Panc1 (cell line): ENCODE measurements around the gene ALX4. TPM values are rescaled to one million over a fixed set of nuclear protein-coding genes. Genes with fewer than 3 reads are reported as not detected.

Experiments used
- ATAC-seq: fragments of 200-7000 bp; cut with Tn5 transposase; 2 replicates; pipeline ENCODE4 v1.9.1; 2020; ENCODE audit warnings: mild to moderate bottlenecking, moderate library complexity
- BruUV-seq: library from RNA; stranded (reverse); fragments of 400-500 nt; replicated peaks from 2 replicates; lab custom pipeline; 2021; lab: Mats Ljungman, UMichigan
- CTCF ChIA-PET: fragments of 300-600 bp; sonication (Branson Sonifier 250); formaldehyde crosslinking; loops from one replicate; lab custom pipeline; 2022; ENCODE audit warnings: antibody characterized with exemption; lab: Charles Lee
- POLR2A ChIA-PET: fragments of 300-600 bp; sonication (Branson Sonifier 250); formaldehyde crosslinking; loops from one replicate; lab custom pipeline; 2022; ENCODE audit warnings: antibody characterized with exemption; lab: Charles Lee
- DNase-seq: peaks from one replicate; pipeline ENCODE4 v3.0.0-alpha.2; 2010; ENCODE audit warnings: low read depth, low spot score
- H3K27ac ChIP-seq: 2 replicates; pipeline ENCODE4 v1.5.1; 2011; ENCODE audit warnings: mild to moderate bottlenecking, low read length, inconsistent platforms
- H3K27me3 ChIP-seq: fragments of 200-500 bp; sonication (Bioruptor generic); 2 replicates; pipeline ENCODE4 v1.6.0; 2014; ENCODE audit warnings: low read length, inconsistent platforms; ENCODE audit not compliant: control insufficient read depth, insufficient read depth
- H3K36me3 ChIP-seq: fragments of 200-500 bp; sonication (Bioruptor generic); 2 replicates; pipeline ENCODE4 v1.5.1; 2014; ENCODE audit warnings: inconsistent platforms, mild to moderate bottlenecking, low read length, moderate library complexity; ENCODE audit not compliant: control insufficient read depth, insufficient read depth
- H3K4me1 ChIP-seq: 2 replicates; pipeline ENCODE4 v1.5.1; 2011; ENCODE audit warnings: inconsistent platforms, mild to moderate bottlenecking, low read length, moderate library complexity; ENCODE audit not compliant: control insufficient read depth, insufficient read depth
- H3K4me3 ChIP-seq, 2 experiments: 2 replicates each; pipeline ENCODE4 v1.5.1; 2011 to 2012; ENCODE audit warnings: low read depth in 2 of 2, low read length in 2 of 2, mild to moderate bottlenecking in 2 of 2, inconsistent platforms in 1 of 2, moderate library complexity in 1 of 2
- H3K9me3 ChIP-seq: fragments of 200-500 bp; sonication (Bioruptor generic); 2 replicates; pipeline ENCODE4 v1.5.1; 2014; ENCODE audit warnings: low read depth, mild to moderate bottlenecking, inconsistent platforms, low read length, moderate library complexity; ENCODE audit not compliant: control insufficient read depth, insufficient read depth
- CTCF ChIP-seq: fragments of 450-650 bp; IDR thresholded peaks from 2 replicates; pipeline ENCODE4 v1.5.1; 2017; ENCODE audit warnings: mild to moderate bottlenecking
- POLR2AphosphoS5 ChIP-seq: IDR thresholded peaks from 2 replicates; pipeline ENCODE4 v1.6.1; 2012; ENCODE audit warnings: mild to moderate bottlenecking, low read depth, low read length, moderate library complexity
- REST ChIP-seq, 2 experiments: IDR thresholded peaks; 2 replicates each; pipeline ENCODE4 v1.6.1; 2011 to 2012; ENCODE audit warnings: low read depth in 2 of 2, control low read depth in 1 of 2, low read length in 1 of 2, mild to moderate bottlenecking in 1 of 2, moderate library complexity in 1 of 2; ENCODE audit not compliant: insufficient read depth in 1 of 2
- SIN3A ChIP-seq: IDR thresholded peaks from 2 replicates; pipeline ENCODE4 v1.6.1; 2012; ENCODE audit warnings: low read depth, mild to moderate bottlenecking, low read length, moderate library complexity, borderline replicate concordance; ENCODE audit not compliant: insufficient read depth
- TCF7L2 ChIP-seq: IDR thresholded peaks from 2 replicates; pipeline ENCODE4 v1.6.1; 2011; ENCODE audit warnings: mild to moderate bottlenecking, low read depth, low read length, inconsistent platforms
- in situ Hi-C: cut with HindIII; loops from 2 replicates; pipeline ENCODE4 v1.10.0; 2016; ENCODE audit warnings: low sequenced_read_pairs, low pct_unique_long_range_greater_than_20kb
- intact Hi-C: fragments of 100-400 bp; cut with micrococcal nuclease; formaldehyde crosslinking; loops from one replicate; pipeline ENCODE4 v1.10.0; 2022; ENCODE audit not compliant: unreplicated experiment
- total RNA-seq: library from RNA; stranded (reverse); gene quantifications from one replicate; pipeline ENCODE4 v1.2.1, GENCODE V29; 2021; ENCODE audit not compliant: unreplicated experiment

The ALX4 gene
- total RNA-seq, 1 experiment from 2014 or later, result 1.0 TPM

GRCh38 chr11:44257338-44258189 lies 52.4 kb downstream of the ALX4 start:
- ChIA-PET POLR2A (no interaction called here), CTCF (interaction anchor here (0.6 kb wide), 1 partner anchor 81 kb away, joined by 3 read pairs; no protein-coding TSS in a partner anchor)
- DNase-seq (no peak), ATAC-seq (no peak)
- H3K36me3 ChIP-seq, result no peaks in the 10 kb centered on the region
- no peak overlapping the region for H3K4me3 ChIP-seq
- H3K27me3 ChIP-seq, result no peaks in the 10 kb centered on the region
- in situ Hi-C loops, result no loop called here
- no peaks in the 10 kb centered on the region for H3K4me1 ChIP-seq
- H3K27ac ChIP-seq, result no peak overlapping the region
- intact Hi-C loops, result no loop called here
- no peak for TF ChIP-seq POLR2AphosphoS5
- no peak for TF ChIP-seq SIN3A
- TF ChIP-seq REST (IDR thresholded peaks at IDR 0.05; ENCODE audit: insufficient read depth in 1 of 2, low read depth in 2 of 2, low read length in 1 of 2), result no peak
- no peak for TF ChIP-seq CTCF
- TF ChIP-seq TCF7L2, result no peak
- no TSS peak for BruUV-seq
- H3K9me3 ChIP-seq, result peaks cover 11% of the 10 kb centered on the region; the same call in 1 of the 2 replicates

GRCh38 chr11:44256673-44257291 lies 53.2 kb downstream of the ALX4 start:
- Histone ChIP-seq H3K4me3 (no peak overlapping the region), H3K4me1 (no peaks in the 10 kb centered on the region), H3K36me3 (no peaks in the 10 kb centered on the region), H3K27ac (no peak overlapping the region), H3K9me3 (peaks cover 14% of the 10 kb centered on the region; the same call in 1 of the 2 replicates), H3K27me3 (no peaks in the 10 kb centered on the region)
- ChIA-PET POLR2A (no interaction called here), CTCF (no interaction called here)
- DNase-seq (no peak), ATAC-seq (no peak)
- TF ChIP-seq POLR2AphosphoS5 (no peak), TCF7L2 (no peak), SIN3A (no peak)
- in situ Hi-C loops (no loop called here), intact Hi-C loops (no loop called here)
- BruUV-seq, result no TSS peak
